ENCODE results near the gene AOC1.

The AOC1 gene

GRCh38 chr7:150814328-150815001 is 37.9 kb upstream of the AOC1 start:
- ChIA-PET POLR2A (no interaction called here), CTCF (interaction anchor here (1.2 to 2.8 kb wide), 2 partner anchors 64 to 84 kb away, joined by 3 to 6 read pairs; no protein-coding TSS in a partner anchor)
- no peak for TF ChIP-seq CTCF (IDR thresholded peaks at IDR 0.05; ENCODE audit: control extremely low read depth, extremely low read depth, low read depth, missing control alignments)
- no peak for DNase-seq (ENCODE audit: extremely low spot score)

- no peak for TF ChIP-seq CTCF (IDR thresholded peaks at IDR 0.05; ENCODE audit: control extremely low read depth, extremely low read depth, low read depth, missing control alignments)
- POLR2A ChIA-PET, result no interaction called here
- CTCF ChIA-PET, result interaction anchor here (0.8 to 1.2 kb wide), 2 partner anchors 14 to 40 kb away, joined by 3 read pairs; no protein-coding TSS in a partner anchor
- DNase-seq (ENCODE audit: extremely low spot score), result no peak
These were observed 33.3 kb upstream of the AOC1 start for GRCh38 chr7:150818971-150819370.

- CTCF ChIA-PET, result no interaction called here
- no peak for DNase-seq (ENCODE audit: extremely low spot score)
- POLR2A ChIA-PET, result no interaction called here
- no peak for TF ChIP-seq CTCF (IDR thresholded peaks at IDR 0.05; ENCODE audit: control extremely low read depth, extremely low read depth, low read depth, missing control alignments)
These were observed 32.2 kb upstream of the AOC1 start for GRCh38 chr7:150820148-150820547.

GRCh38 chr7:150820578-150821198 is 31.6 kb upstream of the AOC1 start:
- DNase-seq (ENCODE audit: extremely low spot score), result no peak
- no peak for TF ChIP-seq CTCF (IDR thresholded peaks at IDR 0.05; ENCODE audit: control extremely low read depth, extremely low read depth, low read depth, missing control alignments)
- POLR2A ChIA-PET, result no interaction called here
- CTCF ChIA-PET, result no interaction called here

GRCh38 chr7:150823043-150823442 is 29.3 kb upstream of the AOC1 start:
- no peak for DNase-seq (ENCODE audit: extremely low spot score)
- CTCF ChIA-PET, result interaction anchor here (1.5 kb wide), 1 partner anchor 52 kb away, joined by 3 read pairs; no protein-coding TSS in a partner anchor

More at GRCh38 chr7:150823043-150823442, 29.3 kb upstream of the AOC1 start:
- TF ChIP-seq CTCF (IDR thresholded peaks at IDR 0.05; ENCODE audit: control extremely low read depth, extremely low read depth, low read depth, missing control alignments), result no peak
- POLR2A ChIA-PET, result no interaction called here

Data from GM10248 (cell line).